Stomach (tissue), 4 donors: ENCODE measurements around the gene PCGF3.

Source experiments
- EP300 ChIP-seq: sonication (generic); formaldehyde crosslinking; IDR thresholded peaks from one replicate; pipeline ENCODE4 v1.6.1; 2017; ENCODE audit warnings: antibody characterized with exemption
- POLR2A ChIP-seq, 4 donors: fragments of 450-650 bp; IDR thresholded peaks; one replicate each; pipeline ENCODE4 v1.6.1; 2016; ENCODE audit warnings: antibody characterized with exemption in 4 of 4, control low read depth in 2 of 4, mild to moderate bottlenecking in 1 of 4, moderate library complexity in 1 of 4
- POLR2AphosphoS5 ChIP-seq, 3 donors: sonication (generic); formaldehyde crosslinking; IDR thresholded peaks; one replicate each; pipeline ENCODE4 v1.6.1; 2016; ENCODE audit warnings: antibody characterized with exemption in 3 of 3
- TF ChIP-seq, protein P1 (sequence below), 7 experiments: fragments of 450-650 bp in 4 of 7; fragments of 200-600 bp in 3 of 7; sonication (generic) in 3 of 7; IDR thresholded peaks; one replicate each; pipeline ENCODE4 v1.5.1; 2016 to 2019; ENCODE audit warnings: antibody characterized with exemption in 7 of 7, control low read depth in 2 of 7, mild to moderate bottlenecking in 1 of 7

GRCh38 chr4:723751-724530, 18.3 kb downstream of the PCGF3 start:
- TF ChIP-seq, protein P1, sequence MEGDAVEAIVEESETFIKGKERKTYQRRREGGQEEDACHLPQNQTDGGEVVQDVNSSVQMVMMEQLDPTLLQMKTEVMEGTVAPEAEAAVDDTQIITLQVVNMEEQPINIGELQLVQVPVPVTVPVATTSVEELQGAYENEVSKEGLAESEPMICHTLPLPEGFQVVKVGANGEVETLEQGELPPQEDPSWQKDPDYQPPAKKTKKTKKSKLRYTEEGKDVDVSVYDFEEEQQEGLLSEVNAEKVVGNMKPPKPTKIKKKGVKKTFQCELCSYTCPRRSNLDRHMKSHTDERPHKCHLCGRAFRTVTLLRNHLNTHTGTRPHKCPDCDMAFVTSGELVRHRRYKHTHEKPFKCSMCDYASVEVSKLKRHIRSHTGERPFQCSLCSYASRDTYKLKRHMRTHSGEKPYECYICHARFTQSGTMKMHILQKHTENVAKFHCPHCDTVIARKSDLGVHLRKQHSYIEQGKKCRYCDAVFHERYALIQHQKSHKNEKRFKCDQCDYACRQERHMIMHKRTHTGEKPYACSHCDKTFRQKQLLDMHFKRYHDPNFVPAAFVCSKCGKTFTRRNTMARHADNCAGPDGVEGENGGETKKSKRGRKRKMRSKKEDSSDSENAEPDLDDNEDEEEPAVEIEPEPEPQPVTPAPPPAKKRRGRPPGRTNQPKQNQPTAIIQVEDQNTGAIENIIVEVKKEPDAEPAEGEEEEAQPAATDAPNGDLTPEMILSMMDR (IDR thresholded peaks at IDR 0.05) = no peak
- TF ChIP-seq EP300 = no peak
- TF ChIP-seq POLR2AphosphoS5 (IDR thresholded peaks at IDR 0.05) = no peak
- TF ChIP-seq POLR2A (IDR thresholded peaks at IDR 0.05) = no peak
